ENCODE data around the gene MYO15B. TPM values are rescaled to one million over a fixed set of nuclear protein-coding genes. Genes with fewer than 3 reads are reported as not detected.

The MYO15B gene
- total and polyA plus RNA-seq, 2 of the 13 experiments (the other 11 are each of a cell fraction or from before 2014, with no cell fraction given): 2.8 to 8.1 TPM

- DNase-seq (ENCODE audit: low spot score): no peak
- Histone ChIP-seq H3K9me3 (ENCODE audit: low read length) (no peaks in the 10 kb centered on the region), H4K20me1 (ENCODE audit: insufficient read depth, low read length) (no peaks in the 10 kb centered on the region), H3K36me3 (replicated peaks in 1 of 2; ENCODE audit: control insufficient read depth in 1 of 2, insufficient read depth in 2 of 2, low read length in 2 of 2) (no peaks in the 10 kb centered on the region), H3K4me2 (ENCODE audit: low read depth, low read length) (no peak overlapping the region), H3K27me3 (ENCODE audit: control insufficient read depth in 1 of 2, insufficient read depth in 2 of 2, low read length in 2 of 2) (no peaks in the 10 kb centered on the region; a peak in 1 of 5 replicates), H3K4me1 (ENCODE audit: insufficient read depth, low read length) (peaks cover 45% of the 10 kb centered on the region), H3K27ac (ENCODE audit: extremely low read length, insufficient read depth, low read length) (no peak overlapping the region), H2AFZ (ENCODE audit: low read length) (no peak overlapping the region), H3K9ac (ENCODE audit: insufficient read depth, low read depth, low read length) (no peak overlapping the region), H3K4me3 (replicated peaks in 1 of 3; ENCODE audit: insufficient read depth in 1 of 3, low read depth in 2 of 3, low read length in 3 of 3) (no peak overlapping the region), H3K79me2 (ENCODE audit: insufficient read depth, low read length) (no peaks in the 10 kb centered on the region)
- peak; percentile 62 for ATAC-seq
- WGBS (ENCODE audit: low lambda C conversion rate): 72% methylated on average over 9 of the region's 12 CpGs
- intact Hi-C loops (cut with micrococcal nuclease; ENCODE audit: unreplicated experiment) (loop anchor here (5.0 kb wide), 1 partner anchor 138 kb away; no protein-coding TSS in a partner anchor), in situ Hi-C loops (cut with HindIII; ENCODE audit: extremely low pct_ligation_motif_present, low pct_unique_long_range_greater_than_20kb) (loop anchor here (10.0 kb wide), 1 partner anchor 141 kb away; no protein-coding TSS in a partner anchor)
- no TSS peak for BruUV-seq (replicated peaks)
- CTCF ChIA-PET (ENCODE audit: low intra/inter-chr PET ratio, low total read pairs): interaction anchor here (2.5 kb wide), 1 partner anchor 13 kb away, joined by 18 read pairs; no protein-coding TSS in a partner anchor
- POLR2A ChIA-PET: interaction anchor here (1.1 to 1.8 kb wide), 4 partner anchors 12 to 166 kb away, joined by 3 to 5 read pairs (median 4); no protein-coding TSS in a partner anchor
- no peak for FAIRE-seq
- TF ChIP-seq, protein P1, sequence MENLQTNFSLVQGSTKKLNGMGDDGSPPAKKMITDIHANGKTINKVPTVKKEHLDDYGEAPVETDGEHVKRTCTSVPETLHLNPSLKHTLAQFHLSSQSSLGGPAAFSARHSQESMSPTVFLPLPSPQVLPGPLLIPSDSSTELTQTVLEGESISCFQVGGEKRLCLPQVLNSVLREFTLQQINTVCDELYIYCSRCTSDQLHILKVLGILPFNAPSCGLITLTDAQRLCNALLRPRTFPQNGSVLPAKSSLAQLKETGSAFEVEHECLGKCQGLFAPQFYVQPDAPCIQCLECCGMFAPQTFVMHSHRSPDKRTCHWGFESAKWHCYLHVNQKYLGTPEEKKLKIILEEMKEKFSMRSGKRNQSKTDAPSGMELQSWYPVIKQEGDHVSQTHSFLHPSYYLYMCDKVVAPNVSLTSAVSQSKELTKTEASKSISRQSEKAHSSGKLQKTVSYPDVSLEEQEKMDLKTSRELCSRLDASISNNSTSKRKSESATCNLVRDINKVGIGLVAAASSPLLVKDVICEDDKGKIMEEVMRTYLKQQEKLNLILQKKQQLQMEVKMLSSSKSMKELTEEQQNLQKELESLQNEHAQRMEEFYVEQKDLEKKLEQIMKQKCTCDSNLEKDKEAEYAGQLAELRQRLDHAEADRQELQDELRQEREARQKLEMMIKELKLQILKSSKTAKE (CRISPR knock-in tag; IDR thresholded peaks at IDR 0.05; ENCODE audit: borderline replicate concordance): no peak
- TF ChIP-seq RBFOX2 (IDR thresholded peaks at IDR 0.05; ENCODE audit: low read depth, low read length): 0 out of 2 replicates have a peak, but pooled peaks have one; percentile 29
- TF ChIP-seq ZNF788 (CRISPR knock-in tag; IDR thresholded peaks at IDR 0.05; ENCODE audit: borderline replicate concordance): no peak
- TF ChIP-seq NONO (IDR thresholded peaks at IDR 0.05): no peak
- no peak for TF ChIP-seq NONO (CRISPR knock-in tag; conservative IDR thresholded peaks at IDR 0.05)
- no peak for TF ChIP-seq GABPB1 (CRISPR knock-in tag; IDR thresholded peaks at IDR 0.05)
- TF ChIP-seq TEF (CRISPR knock-in tag; IDR thresholded peaks at IDR 0.05): no peak
- no peak for TF ChIP-seq KLF11 (CRISPR knock-in tag; IDR thresholded peaks at IDR 0.05)
- no peak for TF ChIP-seq PTBP1 (IDR thresholded peaks at IDR 0.05; ENCODE audit: low read depth, low read length, poor library complexity, severe bottlenecking)
- TF ChIP-seq, protein P2, sequence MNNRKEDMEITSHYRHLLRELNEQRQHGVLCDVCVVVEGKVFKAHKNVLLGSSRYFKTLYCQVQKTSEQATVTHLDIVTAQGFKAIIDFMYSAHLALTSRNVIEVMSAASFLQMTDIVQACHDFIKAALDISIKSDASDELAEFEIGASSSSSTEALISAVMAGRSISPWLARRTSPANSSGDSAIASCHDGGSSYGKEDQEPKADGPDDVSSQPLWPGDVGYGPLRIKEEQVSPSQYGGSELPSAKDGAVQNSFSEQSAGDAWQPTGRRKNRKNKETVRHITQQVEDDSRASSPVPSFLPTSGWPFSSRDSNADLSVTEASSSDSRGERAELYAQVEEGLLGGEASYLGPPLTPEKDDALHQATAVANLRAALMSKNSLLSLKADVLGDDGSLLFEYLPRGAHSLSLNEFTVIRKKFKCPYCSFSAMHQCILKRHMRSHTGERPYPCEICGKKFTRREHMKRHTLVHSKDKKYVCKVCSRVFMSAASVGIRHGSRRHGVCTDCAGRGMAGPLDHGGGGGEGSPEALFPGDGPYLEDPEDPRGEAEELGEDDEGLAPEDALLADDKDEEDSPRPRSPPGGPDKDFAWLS (CRISPR knock-in tag; IDR thresholded peaks at IDR 0.05; ENCODE audit: borderline replicate concordance): no peak
- no peak for TF ChIP-seq PHF8 (CRISPR knock-in tag; IDR thresholded peaks at IDR 0.05)
- no peak for TF ChIP-seq ZNF761 (CRISPR knock-in tag; conservative IDR thresholded peaks at IDR 0.05)
- no peak for TF ChIP-seq MEF2D (CRISPR knock-in tag; IDR thresholded peaks at IDR 0.05)
- TF ChIP-seq SIX4 (CRISPR knock-in tag; IDR thresholded peaks at IDR 0.05): no peak
- TF ChIP-seq GATA4 (IDR thresholded peaks at IDR 0.05; ENCODE audit: borderline replicate concordance, low read depth): no peak
- TF ChIP-seq SOX5 (CRISPR knock-in tag; IDR thresholded peaks at IDR 0.05; ENCODE audit: borderline replicate concordance): no peak
- no peak for TF ChIP-seq ZNF205 (CRISPR knock-in tag; IDR thresholded peaks at IDR 0.05)
- TF ChIP-seq PHF21A (CRISPR knock-in tag; IDR thresholded peaks at IDR 0.05): no peak
- TF ChIP-seq, protein P3, sequence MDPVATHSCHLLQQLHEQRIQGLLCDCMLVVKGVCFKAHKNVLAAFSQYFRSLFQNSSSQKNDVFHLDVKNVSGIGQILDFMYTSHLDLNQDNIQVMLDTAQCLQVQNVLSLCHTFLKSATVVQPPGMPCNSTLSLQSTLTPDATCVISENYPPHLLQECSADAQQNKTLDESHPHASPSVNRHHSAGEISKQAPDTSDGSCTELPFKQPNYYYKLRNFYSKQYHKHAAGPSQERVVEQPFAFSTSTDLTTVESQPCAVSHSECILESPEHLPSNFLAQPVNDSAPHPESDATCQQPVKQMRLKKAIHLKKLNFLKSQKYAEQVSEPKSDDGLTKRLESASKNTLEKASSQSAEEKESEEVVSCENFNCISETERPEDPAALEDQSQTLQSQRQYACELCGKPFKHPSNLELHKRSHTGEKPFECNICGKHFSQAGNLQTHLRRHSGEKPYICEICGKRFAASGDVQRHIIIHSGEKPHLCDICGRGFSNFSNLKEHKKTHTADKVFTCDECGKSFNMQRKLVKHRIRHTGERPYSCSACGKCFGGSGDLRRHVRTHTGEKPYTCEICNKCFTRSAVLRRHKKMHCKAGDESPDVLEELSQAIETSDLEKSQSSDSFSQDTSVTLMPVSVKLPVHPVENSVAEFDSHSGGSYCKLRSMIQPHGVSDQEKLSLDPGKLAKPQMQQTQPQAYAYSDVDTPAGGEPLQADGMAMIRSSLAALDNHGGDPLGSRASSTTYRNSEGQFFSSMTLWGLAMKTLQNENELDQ (CRISPR knock-in tag; IDR thresholded peaks at IDR 0.05; ENCODE audit: borderline replicate concordance): no peak
- TF ChIP-seq ZNF547 (CRISPR knock-in tag; IDR thresholded peaks at IDR 0.05): 0 out of 2 replicates have a peak, but pooled peaks have one; percentile 29
These were observed 26.4 kb downstream of the MYO15B start for GRCh38 chr17:75614006-75614405.

Data from HepG2 (cell line).